Hepatocyte (in vitro differentiated cells): ENCODE measurements around the gene BRD3. TPM values are rescaled to one million over a fixed set of nuclear protein-coding genes. Genes with fewer than 3 reads are reported as not detected.

Source experiments
- DNase-seq: peaks from one replicate; pipeline ENCODE4 v3.0.0-alpha.2; 2016; ENCODE audit warnings: low spot score
- H2AFZ ChIP-seq: fragments of 200-600 bp; sonication (generic); 2 replicates; pipeline ENCODE4 v1.6.0; 2016; ENCODE audit warnings: antibody characterized with exemption, mild to moderate bottlenecking
- H3K27ac ChIP-seq: fragments of 200-600 bp; sonication (generic); 2 replicates; pipeline ENCODE4 v1.5.1; 2016; ENCODE audit warnings: mild to moderate bottlenecking
- H3K27me3 ChIP-seq: fragments of 200-600 bp; sonication (generic); 2 replicates; pipeline ENCODE4 v1.6.1; 2016
- H3K36me3 ChIP-seq: fragments of 200-600 bp; sonication (generic); replicated peaks from 2 replicates; pipeline ENCODE4 v1.5.1; 2016; ENCODE audit warnings: low read depth; ENCODE audit not compliant: insufficient read depth
- H3K4me1 ChIP-seq: fragments of 200-600 bp; sonication (generic); 2 replicates; pipeline ENCODE4 v1.5.1; 2016; ENCODE audit warnings: mild to moderate bottlenecking, moderate library complexity; ENCODE audit not compliant: insufficient read depth
- H3K4me2 ChIP-seq: fragments of 200-600 bp; sonication (generic); 2 replicates; pipeline ENCODE4 v1.6.0; 2016
- H3K4me3 ChIP-seq: fragments of 200-600 bp; sonication (generic); 2 replicates; pipeline ENCODE4 v1.5.1; 2016; ENCODE audit warnings: mild to moderate bottlenecking
- H3K79me2 ChIP-seq: fragments of 200-600 bp; sonication (generic); 2 replicates; pipeline ENCODE4 v1.6.0; 2017; ENCODE audit warnings: mild to moderate bottlenecking
- H3K9me2 ChIP-seq: fragments of 200-600 bp; sonication (generic); replicated peaks from 2 replicates; pipeline ENCODE4 v1.6.0; 2017; ENCODE audit warnings: mild to moderate bottlenecking; ENCODE audit not compliant: insufficient read depth
- H3K9me3 ChIP-seq: fragments of 200-600 bp; sonication (generic); 2 replicates; pipeline ENCODE4 v1.5.1; 2016; ENCODE audit warnings: low read depth, mild to moderate bottlenecking
- H4K20me1 ChIP-seq: fragments of 200-600 bp; sonication (generic); 2 replicates; pipeline ENCODE4 v1.6.0; 2016; ENCODE audit warnings: mild to moderate bottlenecking; ENCODE audit not compliant: insufficient read depth, poor library complexity, severe bottlenecking
- CTCF ChIP-seq: fragments of 200-600 bp; sonication (generic); IDR thresholded peaks from 2 replicates; pipeline ENCODE4 v1.5.1; 2016; ENCODE audit warnings: antibody characterized with exemption, mild to moderate bottlenecking; ENCODE audit not compliant: poor library complexity
- EZH2 ChIP-seq: fragments of 200-600 bp; sonication (generic); IDR thresholded peaks from 2 replicates; pipeline ENCODE4 v1.6.1; 2016; ENCODE audit warnings: antibody characterized with exemption, mild to moderate bottlenecking, borderline replicate concordance
- EZH2phosphoT487 ChIP-seq: fragments of 200-600 bp; sonication (generic); IDR thresholded peaks from one replicate; pipeline ENCODE4 v1.6.1; 2018; ENCODE audit warnings: antibody characterized with exemption, mild to moderate bottlenecking, low read depth, moderate library complexity; ENCODE audit not compliant: unreplicated experiment, severe bottlenecking
- WGBS: methylation state at CpG from one replicate; pipeline ENCODE4 v1.1.6; 2016; ENCODE audit warnings: low lambda C conversion rate; ENCODE audit errors: missing lambda C conversion rate; 5-methylcytosine and 5-hydroxymethylcytosine counted together
- polyA plus RNA-seq: library from polyadenylated mRNA; unstranded; fragments of >200 nt; fragmentation: Nextera tagmentation; extraction: Ambion mirVana; gene quantifications from 2 replicates; pipeline ENCODE4 v1.2.1, GENCODE V29; 2016
- total RNA-seq: library from RNA; depleted of rRNA; stranded (reverse); fragments of >200 nt; gene quantifications from 2 replicates; pipeline ENCODE4 v1.2.3, GENCODE V29; 2014

BRD3 gene
- total and polyA plus RNA-seq, 2 experiments from 2014 or later: 9.0 to 29.6 TPM

- H3K27ac ChIP-seq: peak overlapping the region; percentile 98
- peaks cover 16% of the 10 kb centered on the region for H3K4me1 ChIP-seq
- no peaks in the 10 kb centered on the region for H3K9me2 ChIP-seq
- H3K36me3 ChIP-seq: no peaks in the 10 kb centered on the region
- H3K79me2 ChIP-seq: peaks cover 29% of the 10 kb centered on the region
- TF ChIP-seq EZH2phosphoT487 (no peak), EZH2 (no peak), CTCF (no peak)
- H4K20me1 ChIP-seq: peaks cover 22% of the 10 kb centered on the region
- peak overlapping the region; percentile 100 for H3K4me2 ChIP-seq
- WGBS: 78% methylated on average over 15 of the region's 16 CpGs
- no peaks in the 10 kb centered on the region for H3K9me3 ChIP-seq
- DNase-seq: no peak
- H3K4me3 ChIP-seq: no peak overlapping the region
- H3K27me3 ChIP-seq: no peaks in the 10 kb centered on the region
- H2AFZ ChIP-seq: no peak overlapping the region
Observed at GRCh38 chr9:133993635-133994253, 74.1 kb downstream of the BRD3 start.

- no peaks in the 10 kb centered on the region for H3K36me3 ChIP-seq
Observed at GRCh38 chr9:133992780-133993634, 74.8 kb downstream of the BRD3 start.

GRCh38 chr9:133991964-133992779 lies 75.7 kb downstream of the BRD3 start, which contains the start of gene VAV2:
Gene VAV2, minus strand, starts transcription at chr9:133992324. Its CDS starts 46 bp downstream, at chr9:133992278.
- Histone ChIP-seq H3K79me2 (peaks cover 45% of the 10 kb centered on the region), H3K27me3 (no peaks in the 10 kb centered on the region), H3K36me3 (no peaks in the 10 kb centered on the region), H3K9me3 (no peaks in the 10 kb centered on the region), H3K4me1 (peaks cover 16% of the 10 kb centered on the region), H3K27ac (peak within 1 kb of the TSS; percentile 98), H3K4me3 (peak within 1 kb of the TSS; percentile 100), H3K9me2 (no peaks in the 10 kb centered on the region), H4K20me1 (peaks cover 38% of the 10 kb centered on the region), H2AFZ (peak within 1 kb of the TSS; percentile 94), H3K4me2 (peak within 1 kb of the TSS; percentile 100)
- DNase-seq: peak; percentile 83
- TF ChIP-seq EZH2 (no peak), EZH2phosphoT487 (no peak), CTCF (no peak)
- whole genome bisulfite sequencing: under 1% methylated on average over 34 of the region's 124 CpGs

More at GRCh38 chr9:133992780-133993634, 74.8 kb downstream of the BRD3 start:
- TF ChIP-seq EZH2phosphoT487 (no peak), CTCF (peak; percentile 57)
- Histone ChIP-seq H3K4me2 (peak overlapping the region; percentile 100), H3K27ac (peak overlapping the region; percentile 98), H4K20me1 (peaks cover 29% of the 10 kb centered on the region), H3K27me3 (no peaks in the 10 kb centered on the region), H3K4me1 (peaks cover 16% of the 10 kb centered on the region), H3K9me3 (no peaks in the 10 kb centered on the region), H3K4me3 (peak overlapping the region; percentile 100), H2AFZ (peak overlapping the region; percentile 94), H3K9me2 (no peaks in the 10 kb centered on the region), H3K79me2 (peaks cover 36% of the 10 kb centered on the region)
- WGBS: 1% methylated on average over 33 of the region's 74 CpGs
- DNase-seq: peak; percentile 93
